HG03571 (cell line): ENCODE data around the gene NFIC.

Experiments used
- ATAC-seq: cut with Tn5 transposase; IDR thresholded peaks from one replicate; pipeline ENCODE4 v1.9.1; 2021; ENCODE audit not compliant: unreplicated experiment

The NFIC gene

GRCh38 chr19:3358689-3359014 is 7.7 kb upstream of the NFIC start:
- ATAC-seq, result no peak

DNA sequence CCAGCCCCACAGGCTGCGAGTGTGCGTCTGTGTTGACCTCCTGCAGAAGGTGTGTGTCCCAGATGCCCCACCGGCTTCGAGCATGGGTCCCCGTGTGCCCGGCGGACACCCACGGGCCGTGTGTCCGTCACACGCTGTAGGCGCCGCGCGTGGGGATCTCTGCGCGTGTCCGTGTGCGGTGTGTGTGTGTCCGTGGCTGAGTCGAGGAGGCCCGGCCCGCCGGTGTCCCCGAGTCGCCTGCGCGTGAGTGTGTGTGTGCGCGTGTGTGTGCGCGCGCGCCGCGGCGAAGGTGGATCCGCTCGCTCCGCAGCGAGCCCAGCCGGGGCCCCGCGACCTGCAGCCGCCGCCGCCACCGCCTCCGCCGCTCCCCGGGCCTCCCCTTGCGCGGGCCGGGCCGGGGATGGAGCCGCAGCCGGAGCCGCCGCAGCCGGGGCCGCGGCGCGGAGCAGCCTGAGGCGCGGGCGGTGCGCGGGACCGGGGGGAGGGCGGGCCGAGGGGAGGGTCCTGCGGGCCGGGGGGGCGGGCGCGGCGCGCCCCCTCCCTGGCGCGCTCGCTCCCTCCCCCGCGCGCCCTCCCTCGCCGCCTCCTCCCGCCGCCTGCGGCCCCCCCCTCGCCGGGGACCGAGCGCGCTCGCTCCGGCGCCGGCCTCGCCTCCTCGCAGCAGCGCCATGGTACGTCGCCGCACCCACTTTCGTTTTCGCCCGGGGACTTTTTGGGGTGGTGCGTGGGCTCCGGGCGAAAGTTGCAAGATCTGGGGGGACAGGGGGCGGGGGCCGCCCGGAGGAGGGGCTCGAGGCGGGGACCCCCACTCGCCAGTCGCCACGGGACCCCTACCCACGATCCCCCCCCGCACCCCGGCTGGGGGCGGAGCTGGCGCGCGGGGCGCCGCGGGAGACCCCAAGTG is 7.1 kb upstream of the NFIC start:
- no peak for ATAC-seq

- no peak for ATAC-seq
Measured at GRCh38 chr19:3359919-3360420, 6.4 kb upstream of the NFIC start.

DNA sequence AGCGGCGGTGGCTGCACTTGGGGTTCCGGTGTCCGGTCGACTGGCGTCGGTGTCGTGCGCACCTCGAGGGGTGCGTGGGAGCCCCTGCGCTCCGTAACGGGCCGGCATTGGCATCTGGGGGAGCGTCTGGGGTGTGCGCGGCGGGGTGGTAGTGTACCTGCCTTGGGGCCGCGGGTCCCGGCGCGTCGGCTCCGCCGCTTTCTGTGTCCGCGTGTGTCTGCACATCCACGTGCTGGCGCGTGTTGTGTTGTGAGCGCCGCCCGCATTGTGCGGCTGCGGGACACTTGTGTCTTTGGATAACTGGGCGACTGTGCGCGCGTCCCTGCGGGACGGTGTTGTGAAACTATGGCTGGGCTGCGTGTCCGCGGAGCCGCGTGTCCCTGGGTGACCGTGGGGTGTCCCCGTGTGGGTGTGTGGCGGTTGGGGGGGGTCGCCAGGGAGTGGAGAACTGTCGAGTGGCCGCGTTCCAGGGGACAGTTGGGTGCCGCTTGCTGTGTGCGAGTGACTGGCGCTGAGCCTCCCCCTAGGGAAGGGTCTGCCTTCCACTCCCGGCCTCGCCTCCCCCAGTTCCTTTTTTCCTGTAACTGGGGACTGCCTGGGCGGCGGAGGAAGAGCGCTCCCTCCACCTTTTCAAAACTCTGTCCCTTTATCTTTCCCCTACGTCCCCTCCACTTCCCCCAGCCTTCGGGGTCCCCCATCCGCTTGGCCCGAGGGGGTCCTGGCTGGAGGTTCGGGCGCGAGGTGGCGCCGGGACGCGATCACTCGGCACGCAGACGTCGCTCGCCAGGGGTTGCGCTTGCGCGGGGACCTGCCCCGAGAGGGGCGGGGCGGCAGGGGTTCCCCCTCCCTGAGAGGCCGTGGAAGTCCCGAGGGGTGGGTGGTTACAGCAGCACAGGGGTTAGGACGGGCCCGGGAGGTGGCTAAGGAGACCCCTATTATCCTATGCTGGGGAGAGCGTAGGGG is 5.7 kb upstream of the NFIC start:
- no peak for ATAC-seq

DNA sequence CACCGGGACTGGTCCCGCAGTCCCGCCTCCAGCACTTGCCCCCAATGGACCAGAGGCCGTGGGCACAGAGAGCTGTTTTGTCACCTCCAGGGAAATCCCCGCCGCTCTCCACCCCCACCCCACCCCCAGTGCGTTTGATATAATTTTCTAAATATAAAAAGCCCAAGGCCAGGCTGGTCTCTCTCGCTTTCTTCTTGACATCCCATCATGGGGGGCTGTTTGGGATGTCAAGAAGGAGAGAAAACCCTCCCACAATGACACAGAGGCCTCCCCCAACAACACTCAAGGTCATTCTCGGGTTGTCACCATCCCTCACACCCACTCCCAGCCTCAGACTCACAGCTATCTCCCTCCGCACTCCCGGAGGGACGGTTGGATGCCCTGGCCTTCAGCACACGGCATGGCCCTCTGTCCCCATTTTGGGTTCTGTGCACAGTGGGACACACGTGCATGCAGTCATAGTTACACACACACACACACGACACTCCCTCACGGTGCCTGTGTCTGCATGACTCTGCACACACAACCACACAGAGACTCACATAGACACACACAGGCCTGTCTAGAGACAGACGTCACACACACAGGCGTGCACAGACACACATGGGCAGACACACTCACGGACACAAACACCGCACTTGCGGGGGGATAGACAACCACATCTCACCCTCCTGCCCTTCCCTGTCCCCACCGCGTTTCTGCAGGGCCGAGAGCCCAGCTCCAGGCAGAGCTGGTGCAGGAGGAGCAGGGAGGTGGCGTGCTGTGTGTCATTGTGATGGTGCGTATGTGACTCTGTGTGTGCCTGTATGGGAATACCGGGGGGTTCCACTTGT is 4.8 kb upstream of the NFIC start:
- ATAC-seq, result no peak

- ATAC-seq, result no peak
Measured at GRCh38 chr19:3362217-3362906, 4.0 kb upstream of the NFIC start.

- ATAC-seq, result no peak
Measured at GRCh38 chr19:3363841-3364500, 2.4 kb upstream of the NFIC start.

GRCh38 chr19:3364501-3364858 is 1.9 kb upstream of the NFIC start:
- no peak for ATAC-seq

GRCh38 chr19:3365093-3365835 is 1.1 kb upstream of the NFIC start:
- no peak for ATAC-seq

GRCh38 chr19:3366753-3367627 is 607 bp downstream of the NFIC start:
- ATAC-seq, result no peak

DNA sequence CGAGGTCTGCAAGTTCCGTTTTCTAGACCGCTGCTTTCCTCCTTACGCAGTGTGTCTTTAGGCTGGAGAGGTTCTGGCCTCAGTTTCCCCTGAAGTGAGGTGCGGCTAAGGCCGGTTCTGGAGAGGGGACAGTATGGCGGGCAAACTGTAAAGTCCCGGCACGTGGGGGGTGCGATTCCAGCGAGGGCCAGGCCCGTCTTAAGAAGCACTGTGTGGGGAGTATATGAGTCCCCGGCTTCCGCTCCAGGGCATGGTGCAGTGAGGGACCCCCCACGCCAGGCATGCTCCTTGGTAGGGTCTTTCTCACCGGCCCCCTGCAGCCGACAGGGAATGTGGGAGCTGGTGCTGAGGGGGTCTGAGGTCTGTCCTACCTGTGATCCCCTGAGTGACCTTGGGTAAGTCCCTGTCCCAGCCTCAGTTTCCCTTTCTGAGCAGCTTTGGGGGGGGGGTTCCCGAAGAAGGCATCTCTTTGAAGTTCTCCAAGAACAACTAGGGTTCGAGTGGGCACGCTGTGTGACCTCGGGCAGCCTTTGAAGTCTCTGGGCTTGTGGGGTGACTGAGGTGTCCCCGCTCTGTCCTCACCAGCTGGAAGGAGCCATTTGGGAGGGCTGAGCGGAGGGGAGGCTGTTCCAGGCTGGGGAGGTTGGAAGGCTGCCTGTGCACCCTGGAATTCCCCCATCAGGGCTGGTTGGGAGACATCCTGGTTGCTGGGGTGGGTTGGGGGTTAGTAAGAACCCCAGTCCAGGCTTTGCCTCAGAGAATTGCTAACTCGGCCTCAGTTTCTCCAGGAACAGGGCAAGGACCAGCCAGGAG is 1.5 kb downstream of the NFIC start:
- ATAC-seq, result no peak

- no peak for ATAC-seq
Measured at GRCh38 chr19:3368441-3368795, 2.0 kb downstream of the NFIC start.

GRCh38 chr19:3368848-3369336 is 2.5 kb downstream of the NFIC start:
- ATAC-seq, result no peak

DNA sequence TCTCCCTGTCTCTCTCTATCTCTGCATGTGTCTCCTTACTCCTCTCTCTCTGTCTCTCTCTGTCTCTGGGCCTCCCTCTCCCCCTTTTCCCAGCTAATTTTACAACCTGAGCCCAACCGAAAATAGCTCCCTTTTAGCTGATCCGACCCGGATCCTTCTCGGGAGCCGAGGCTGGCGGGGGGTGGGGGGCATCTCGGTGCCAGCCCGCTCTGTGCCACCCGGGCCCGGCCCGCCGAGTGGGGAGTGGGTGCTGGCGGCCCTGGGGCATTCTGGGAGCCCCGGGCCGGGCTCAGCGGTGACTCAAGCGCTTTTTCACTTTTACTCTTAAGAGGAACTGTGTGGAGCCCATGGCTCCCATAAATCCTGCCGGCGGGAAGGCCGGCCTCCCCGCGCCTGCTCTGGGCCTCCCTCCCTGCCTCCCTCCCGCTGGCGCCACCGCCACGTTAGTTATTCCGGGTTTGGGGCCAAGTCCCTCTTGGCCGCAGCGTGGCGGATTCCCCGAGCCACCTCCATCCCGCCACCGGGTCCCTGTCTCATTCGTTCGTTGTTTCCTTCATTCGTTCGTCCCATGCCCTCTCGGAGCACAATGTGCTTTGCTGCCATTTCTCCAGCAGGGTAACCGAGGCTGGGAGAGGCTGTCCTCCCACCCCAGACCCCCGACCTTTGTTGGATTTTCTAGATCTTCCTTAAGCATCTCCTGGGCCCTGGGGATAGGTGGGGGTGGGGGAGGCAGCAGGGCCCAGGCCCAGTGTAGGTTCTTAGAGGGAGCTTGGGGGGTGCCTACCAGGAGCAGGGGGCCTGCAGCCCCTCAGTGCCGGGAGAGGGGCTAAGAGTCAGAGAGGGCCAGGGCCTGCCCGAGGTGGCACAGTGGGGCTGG is 3.2 kb downstream of the NFIC start:
- no peak for ATAC-seq

GRCh38 chr19:3370214-3370720 is 3.9 kb downstream of the NFIC start:
- no peak for ATAC-seq
